HG03039 (cell line): ENCODE results near the gene C1QTNF9B.
"Not testable (repeated sequence)": the region's sequence is repeated elsewhere in the genome, so short reads cannot be mapped to it uniquely, and the experiment has no call there.

Experiments used
- ATAC-seq: cut with Tn5 transposase; IDR thresholded peaks from one replicate; pipeline ENCODE4 v1.9.1; 2021; ENCODE audit warnings: mild to moderate bottlenecking, moderate library complexity; ENCODE audit not compliant: unreplicated experiment

Gene C1QTNF9B

DNA sequence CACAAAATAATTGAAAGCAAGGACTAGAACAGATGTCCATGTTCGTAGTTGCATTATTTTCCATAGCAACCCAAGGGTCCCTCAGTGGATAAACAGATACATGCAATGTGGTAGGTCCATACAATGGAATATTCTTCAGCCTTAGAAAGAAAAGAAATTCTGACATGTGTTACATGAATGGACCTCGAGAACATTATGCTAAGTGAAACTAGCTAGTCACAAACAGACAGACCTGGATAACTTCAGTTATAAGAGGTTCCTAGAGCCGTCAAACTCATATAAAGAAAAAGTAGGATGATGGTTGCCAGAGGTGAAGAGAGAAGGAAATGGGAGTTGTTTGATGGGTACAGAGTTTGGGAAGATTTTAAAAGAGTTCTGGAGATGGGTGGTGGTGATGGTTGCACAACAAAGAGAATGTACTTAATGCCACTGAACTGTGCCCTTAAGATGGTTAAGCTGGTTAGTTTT lies at the start of gene C1QTNF9B:
Gene C1QTNF9B, minus strand, starts transcription at position 51 of the 468 bp plus-strand sequence.
- not testable (repeated sequence) for ATAC-seq

DNA sequence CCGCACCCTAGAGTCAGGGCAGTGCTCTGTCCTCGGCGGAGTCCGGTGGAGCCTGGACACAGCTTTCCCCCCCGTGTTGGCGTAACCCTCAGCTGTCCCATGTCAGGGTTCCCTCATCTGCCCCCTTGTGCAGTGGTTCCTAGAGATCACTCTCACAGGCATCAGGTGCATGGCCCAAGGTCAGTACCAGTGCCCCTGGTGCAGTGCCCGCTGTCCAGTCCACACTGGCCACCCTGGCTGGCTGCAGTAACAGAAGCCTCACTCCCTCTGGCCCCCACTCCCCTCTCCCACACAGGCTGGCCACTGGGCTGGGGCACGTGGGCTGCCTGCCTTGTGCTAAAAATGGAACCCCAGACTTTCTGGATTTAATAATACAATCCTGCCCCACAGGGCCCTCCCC lies 49.6 kb upstream of the C1QTNF9B start:
- no peak for ATAC-seq

- ATAC-seq, result no peak
Observed at GRCh38 chr13:23946067-23946466, 48.8 kb upstream of the C1QTNF9B start.

GRCh38 chr13:23945612-23946011 lies 48.3 kb upstream of the C1QTNF9B start:
- no peak for ATAC-seq

GRCh38 chr13:23941211-23941610 lies 43.9 kb upstream of the C1QTNF9B start:
- no peak for ATAC-seq

DNA sequence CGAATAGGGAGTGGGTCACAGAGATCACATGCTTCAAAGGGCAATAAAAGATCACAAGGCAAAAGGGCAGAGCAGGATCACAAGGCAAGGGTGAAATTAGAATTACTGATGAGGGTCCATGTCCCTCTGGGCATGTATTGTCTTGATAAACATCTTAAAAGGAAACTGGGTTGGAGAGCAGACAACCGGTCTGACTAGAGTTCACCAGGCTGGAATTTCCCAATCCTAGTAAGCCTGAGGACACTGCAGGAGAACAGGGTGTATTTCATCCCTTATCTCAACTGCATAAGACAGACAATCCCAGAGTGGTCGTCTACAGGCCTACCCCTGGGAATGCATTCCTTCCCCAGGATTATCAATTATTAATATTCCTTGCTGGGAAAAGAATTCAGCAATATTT lies 42.4 kb upstream of the C1QTNF9B start:
- not testable (repeated sequence) for ATAC-seq

DNA sequence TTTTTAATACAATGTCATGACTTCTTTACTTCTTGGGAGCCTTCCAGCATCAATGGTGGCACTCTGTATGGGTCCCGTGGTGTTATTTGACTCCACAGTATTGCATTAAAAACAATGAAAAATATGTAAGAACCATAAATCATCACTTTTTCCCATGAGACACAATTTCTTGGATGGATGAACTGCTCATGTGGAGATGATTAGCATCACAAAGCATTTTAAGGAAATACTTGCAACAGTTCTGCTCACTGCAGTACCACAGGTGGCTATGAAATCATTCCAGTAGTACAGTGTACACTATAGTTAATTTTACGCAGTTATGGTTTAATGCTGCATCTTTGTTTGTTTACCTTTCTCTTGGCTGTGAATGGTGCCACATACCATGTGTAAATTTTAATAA lies 37.2 kb upstream of the C1QTNF9B start:
- ATAC-seq, result no peak

DNA sequence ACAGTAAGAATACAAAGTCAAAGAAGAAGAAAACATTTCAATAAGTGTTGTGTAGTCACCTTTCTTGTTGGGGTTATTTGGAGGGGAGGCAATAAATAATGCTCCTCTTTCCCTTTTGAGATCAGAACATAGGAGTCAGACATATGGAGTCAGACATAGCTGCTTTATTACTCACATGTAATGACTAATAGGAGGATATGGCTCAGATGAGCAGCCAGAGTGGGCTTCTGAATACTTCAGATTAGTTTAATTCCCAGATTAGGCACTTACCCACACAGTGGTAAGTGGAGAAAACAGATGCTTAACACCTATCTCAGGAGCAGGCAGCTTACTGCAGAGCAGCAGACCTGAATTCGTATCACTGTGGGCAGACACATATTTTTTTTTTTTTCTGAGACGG lies 31.7 kb upstream of the C1QTNF9B start:
- ATAC-seq, result no peak

GRCh38 chr13:23923031-23923430 lies 25.7 kb upstream of the C1QTNF9B start:
- ATAC-seq, result no peak

- ATAC-seq, result no peak
Observed at GRCh38 chr13:23922005-23922932, 25.0 kb upstream of the C1QTNF9B start.

DNA sequence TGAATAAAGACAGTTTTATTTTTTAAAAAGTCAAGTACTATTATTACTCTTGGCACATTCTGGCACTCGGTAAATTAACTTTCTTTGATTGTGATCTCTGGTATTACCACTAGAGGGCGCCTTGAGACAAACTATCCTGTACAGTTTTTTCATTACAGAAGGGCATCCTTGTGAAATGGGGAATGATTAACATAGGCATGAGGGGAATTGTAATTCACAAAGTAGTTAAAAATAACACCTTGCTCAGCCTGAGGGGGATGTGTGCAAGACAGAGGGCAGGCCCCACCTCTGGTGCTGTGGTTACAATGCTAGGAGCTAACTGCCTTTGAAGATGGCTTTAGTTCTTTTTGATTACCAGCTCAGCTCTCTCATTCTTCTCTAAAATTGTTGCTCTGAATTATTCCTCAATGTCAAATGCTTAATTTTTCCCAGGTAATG lies 24.2 kb upstream of the C1QTNF9B start:
- no peak for ATAC-seq

GRCh38 chr13:23919006-23919405 lies 21.7 kb upstream of the C1QTNF9B start:
- ATAC-seq, result no peak

DNA sequence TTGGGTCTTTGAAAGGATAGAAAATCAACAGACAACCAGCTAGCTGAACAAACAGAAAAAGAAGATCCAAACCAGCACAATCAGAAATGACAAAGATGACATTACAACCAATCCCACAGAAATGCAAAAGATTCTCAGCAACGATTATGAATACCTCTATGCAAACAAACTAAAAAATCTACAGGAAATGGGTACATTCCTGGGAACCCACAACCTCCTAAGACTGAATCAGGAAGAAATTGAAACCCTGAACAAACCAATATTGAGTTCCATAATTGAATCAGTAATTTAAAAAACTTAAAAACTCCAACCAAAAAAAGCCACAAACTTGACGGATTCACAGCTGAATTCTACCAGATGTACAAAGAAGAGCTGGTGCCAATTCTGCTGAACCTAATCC lies 20.9 kb upstream of the C1QTNF9B start:
- no peak for ATAC-seq

- no peak for ATAC-seq
Observed at GRCh38 chr13:23915308-23915707, 18.0 kb upstream of the C1QTNF9B start.

GRCh38 chr13:23912469-23912868 lies 15.2 kb upstream of the C1QTNF9B start:
- ATAC-seq, result no peak

DNA sequence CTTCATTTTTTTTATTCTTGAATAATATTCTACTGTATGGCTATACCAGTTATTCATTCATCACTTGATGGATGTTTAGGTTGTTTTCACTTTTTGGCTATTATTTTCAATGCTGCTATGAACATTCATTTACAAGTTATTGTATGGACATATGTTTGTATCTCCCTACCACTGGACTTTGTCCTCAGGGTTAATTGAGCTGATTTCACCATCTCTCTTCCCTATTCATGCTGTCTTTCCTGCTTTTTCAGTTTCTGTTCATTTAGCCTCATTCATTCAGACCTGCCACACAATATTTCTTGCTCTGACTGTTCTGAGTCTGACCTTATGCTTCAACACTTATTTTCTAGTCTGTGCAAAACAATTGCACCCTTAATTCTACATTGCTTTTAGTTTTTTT lies 12.3 kb upstream of the C1QTNF9B start:
- ATAC-seq, result no peak

DNA sequence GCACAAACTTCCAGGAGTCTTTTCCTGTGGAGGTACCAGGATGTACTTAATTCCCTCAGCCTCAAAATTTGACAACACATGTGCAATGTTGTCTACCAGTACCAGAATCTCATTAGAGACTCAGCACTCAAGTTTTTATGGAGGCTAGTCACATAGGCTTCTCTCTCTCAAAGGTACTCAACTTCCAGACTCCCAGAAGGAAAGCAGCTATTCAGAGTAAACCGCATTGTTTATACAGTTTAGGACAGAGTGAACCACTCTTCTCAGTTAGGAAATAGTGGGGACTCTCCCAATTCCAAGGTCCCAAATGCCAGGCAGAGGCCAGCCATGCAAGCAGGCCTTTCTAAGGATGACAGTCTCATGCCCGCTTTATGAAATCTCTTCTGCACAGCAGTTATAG lies 8.5 kb upstream of the C1QTNF9B start:
- no peak for ATAC-seq

GRCh38 chr13:23903906-23904280 lies 6.6 kb upstream of the C1QTNF9B start:
- ATAC-seq, result no peak

DNA sequence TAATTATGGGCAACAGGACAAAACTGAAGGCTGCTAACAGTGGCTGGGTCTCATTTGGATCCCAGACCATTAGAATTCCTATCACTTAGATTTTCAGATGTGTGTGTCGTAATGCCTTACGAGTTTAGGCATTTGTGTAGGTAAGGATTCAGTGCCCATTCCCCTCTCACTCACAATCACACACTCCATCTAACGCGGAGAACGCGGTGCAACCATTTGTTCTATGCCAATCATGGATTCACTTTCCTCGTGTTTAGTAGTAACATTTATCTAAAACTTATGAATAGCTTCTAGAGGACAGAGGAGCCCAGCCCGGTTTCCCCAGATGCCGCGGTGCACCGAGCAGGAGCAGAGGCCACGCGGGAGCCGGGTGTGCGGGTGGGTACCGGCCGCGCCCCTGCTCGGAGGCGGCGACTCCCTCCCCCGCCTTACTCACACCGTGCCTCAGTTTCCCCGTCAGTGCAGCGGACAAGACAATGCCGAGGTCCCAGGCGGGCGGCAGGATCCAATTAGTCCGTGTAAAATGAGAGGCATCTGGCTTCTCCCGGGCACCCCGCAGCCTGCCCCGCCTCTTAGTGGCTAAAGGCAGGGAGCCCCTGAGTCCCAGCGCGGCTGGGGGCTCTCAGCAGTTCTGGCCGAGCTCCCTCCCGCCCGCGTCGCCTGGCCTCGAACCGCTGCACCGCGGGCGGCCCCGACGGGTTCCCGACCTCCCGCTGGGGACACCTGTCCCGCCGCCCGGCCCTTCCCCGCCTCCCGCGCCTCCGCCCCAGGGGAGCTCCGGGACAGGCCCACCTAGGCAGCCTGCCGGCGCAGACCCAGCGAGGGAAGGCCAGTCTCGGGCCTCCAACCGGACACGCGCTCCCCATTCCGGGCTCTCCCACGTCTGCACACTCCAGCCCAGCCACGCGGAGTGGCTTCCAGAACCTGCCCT lies 5.9 kb upstream of the C1QTNF9B start:
- no peak for ATAC-seq

GRCh38 chr13:23901365-23901764 lies 4.1 kb upstream of the C1QTNF9B start:
- no peak for ATAC-seq

- ATAC-seq, result no peak
Observed at GRCh38 chr13:23899555-23899954, 2.3 kb upstream of the C1QTNF9B start.
